Activated effector memory CD4-positive, alpha-beta T cell treated with anti-CD3 and anti-CD28 coated beads, Interleukin-2, amount 50 U/mL, for 16 hours (primary cell): Measurements from ENCODE around the gene CALML4.
A peak's percentile ranks its signal among the peaks of the same experiment; 100 is the strongest.
"Not testable (repeated sequence)": the region's sequence is repeated elsewhere in the genome, so short reads cannot be mapped to it uniquely, and the experiment has no call there.

Experiments
- DNase-seq: peaks from one replicate; pipeline ENCODE4 v3.0.0-alpha.2; 2020

Gene CALML4

GRCh38 chr15:68224546-68225250 lies 19.6 kb upstream of the CALML4 start:
- no peak for DNase-seq

GRCh38 chr15:68224108-68224507 lies 19.0 kb upstream of the CALML4 start:
- DNase-seq = no peak

GRCh38 chr15:68223171-68223570 lies 18.0 kb upstream of the CALML4 start:
- DNase-seq = no peak

GRCh38 chr15:68222432-68222743 lies 17.3 kb upstream of the CALML4 start:
- not testable (repeated sequence) for DNase-seq

GRCh38 chr15:68221530-68222431 lies 16.6 kb upstream of the CALML4 start:
- peak; percentile 39 for DNase-seq

- no peak for DNase-seq
Measured at GRCh38 chr15:68220967-68221366, 15.8 kb upstream of the CALML4 start.

- DNase-seq = no peak
Measured at GRCh38 chr15:68220489-68220888, 15.4 kb upstream of the CALML4 start.

GRCh38 chr15:68218847-68219798 lies 14.0 kb upstream of the CALML4 start:
- peak; percentile 45 for DNase-seq

- DNase-seq = peak; percentile 31
Measured at GRCh38 chr15:68218331-68218730, 13.2 kb upstream of the CALML4 start.

GRCh38 chr15:68217341-68217740 lies 12.2 kb upstream of the CALML4 start:
- DNase-seq = no peak

- peak; percentile 9 for DNase-seq
Measured at GRCh38 chr15:68214838-68215254, 9.7 kb upstream of the CALML4 start.

GRCh38 chr15:68213991-68214837 lies 9.1 kb upstream of the CALML4 start:
- DNase-seq = peak; percentile 47

GRCh38 chr15:68213491-68213845 lies 8.3 kb upstream of the CALML4 start:
- peak; percentile 27 for DNase-seq

- peak; percentile 49 for DNase-seq
Measured at GRCh38 chr15:68211656-68212320, 6.7 kb upstream of the CALML4 start.

GRCh38 chr15:68210821-68211655 lies 5.9 kb upstream of the CALML4 start:
- peak; percentile 81 for DNase-seq

- peak; percentile 43 for DNase-seq
Measured at GRCh38 chr15:68210409-68210756, 5.3 kb upstream of the CALML4 start.

- DNase-seq = peak; percentile 71
Measured at GRCh38 chr15:68209735-68210408, 4.7 kb upstream of the CALML4 start.

GRCh38 chr15:68209272-68209671 lies 4.1 kb upstream of the CALML4 start:
- peak; percentile 54 for DNase-seq

GRCh38 chr15:68208636-68209240 lies 3.6 kb upstream of the CALML4 start:
- peak; percentile 60 for DNase-seq

- peak; percentile 48 for DNase-seq
Measured at GRCh38 chr15:68208136-68208535, 3.0 kb upstream of the CALML4 start.
